ENCODE results near the gene CPNE4.
A peak's percentile ranks its signal among the peaks of the same experiment; 100 is the strongest.

Gene CPNE4

GRCh38 chr3:131803113-131803512 lies 231.7 kb downstream of the CPNE4 start:
- Histone ChIP-seq H3K4me1 (ENCODE audit: insufficient read depth, insufficient read length) (no peaks in the 10 kb centered on the region), H3K4me3 (ENCODE audit: insufficient read length, low read depth) (no peak overlapping the region), H3K27me3 (ENCODE audit: insufficient read depth, insufficient read length) (no peaks in the 10 kb centered on the region), H3K36me3 (ENCODE audit: insufficient read depth, insufficient read length, low read length) (no peaks in the 10 kb centered on the region), H3K9ac (ENCODE audit: insufficient read length, low read depth) (no peak overlapping the region), H3K9me3 (ENCODE audit: insufficient read depth, low read length) (no peaks in the 10 kb centered on the region)
- DNase-seq (ENCODE audit: low read depth, low spot score) = no peak
- TF ChIP-seq YY1 (IDR thresholded peaks at IDR 0.05; ENCODE audit: insufficient read depth, insufficient read length) (no peak), ZNF274 (IDR thresholded peaks at IDR 0.05; ENCODE audit: low read depth, low read length) (no peak), SUZ12 (IDR thresholded peaks at IDR 0.05; ENCODE audit: extremely low read depth, insufficient read depth, insufficient read length) (no peak)

- no peaks in the 10 kb centered on the region for H3K36me3 ChIP-seq (ENCODE audit: insufficient read depth, insufficient read length, low read length)
- no peak overlapping the region for H3K4me3 ChIP-seq (ENCODE audit: insufficient read length, low read depth)
- H3K9ac ChIP-seq (ENCODE audit: insufficient read length, low read depth) = no peak overlapping the region
- no peaks in the 10 kb centered on the region for H3K4me1 ChIP-seq (ENCODE audit: insufficient read depth, insufficient read length)
- H3K9me3 ChIP-seq (ENCODE audit: insufficient read depth, low read length) = no peaks in the 10 kb centered on the region
- no peaks in the 10 kb centered on the region for H3K27me3 ChIP-seq (ENCODE audit: insufficient read depth, insufficient read length)
- DNase-seq (ENCODE audit: low read depth, low spot score) = no peak
- TF ChIP-seq ZNF274 (IDR thresholded peaks at IDR 0.05; ENCODE audit: low read depth, low read length) (no peak), YY1 (IDR thresholded peaks at IDR 0.05; ENCODE audit: insufficient read depth, insufficient read length) (no peak), SUZ12 (IDR thresholded peaks at IDR 0.05; ENCODE audit: extremely low read depth, insufficient read depth, insufficient read length) (no peak)
These were observed 232.8 kb downstream of the CPNE4 start for GRCh38 chr3:131802029-131802428.

- no peaks in the 10 kb centered on the region for H3K4me1 ChIP-seq (ENCODE audit: insufficient read depth, insufficient read length)
- H3K9me3 ChIP-seq (ENCODE audit: insufficient read depth, low read length) = no peaks in the 10 kb centered on the region
- no peaks in the 10 kb centered on the region for H3K36me3 ChIP-seq (ENCODE audit: insufficient read depth, insufficient read length, low read length)
- TF ChIP-seq ZNF274 (IDR thresholded peaks at IDR 0.05; ENCODE audit: low read depth, low read length) = no peak
- TF ChIP-seq SUZ12 (IDR thresholded peaks at IDR 0.05; ENCODE audit: extremely low read depth, insufficient read depth, insufficient read length) = no peak
- TF ChIP-seq YY1 (IDR thresholded peaks at IDR 0.05; ENCODE audit: insufficient read depth, insufficient read length) = no peak
- no peak overlapping the region for H3K4me3 ChIP-seq (ENCODE audit: insufficient read length, low read depth)
- DNase-seq (ENCODE audit: low read depth, low spot score) = no peak
- no peak overlapping the region for H3K9ac ChIP-seq (ENCODE audit: insufficient read length, low read depth)
- H3K27me3 ChIP-seq (ENCODE audit: insufficient read depth, insufficient read length) = no peaks in the 10 kb centered on the region
These were observed 233.2 kb downstream of the CPNE4 start for GRCh38 chr3:131801566-131801965.

- no peak for DNase-seq (ENCODE audit: low read depth, low spot score)
- Histone ChIP-seq H3K27me3 (ENCODE audit: insufficient read depth, insufficient read length) (no peaks in the 10 kb centered on the region), H3K9ac (ENCODE audit: insufficient read length, low read depth) (no peak overlapping the region), H3K9me3 (ENCODE audit: insufficient read depth, low read length) (no peaks in the 10 kb centered on the region), H3K4me1 (ENCODE audit: insufficient read depth, insufficient read length) (no peaks in the 10 kb centered on the region), H3K4me3 (ENCODE audit: insufficient read length, low read depth) (no peak overlapping the region), H3K36me3 (ENCODE audit: insufficient read depth, insufficient read length, low read length) (no peaks in the 10 kb centered on the region)
- TF ChIP-seq SUZ12 (IDR thresholded peaks at IDR 0.05; ENCODE audit: extremely low read depth, insufficient read depth, insufficient read length) (no peak), ZNF274 (IDR thresholded peaks at IDR 0.05; ENCODE audit: low read depth, low read length) (no peak), YY1 (IDR thresholded peaks at IDR 0.05; ENCODE audit: insufficient read depth, insufficient read length) (no peak)
These were observed 237.0 kb downstream of the CPNE4 start for GRCh38 chr3:131797776-131798175.

GRCh38 chr3:131796558-131797198 lies 238.1 kb downstream of the CPNE4 start:
- H3K9ac ChIP-seq (ENCODE audit: insufficient read length, low read depth) = no peak overlapping the region
- H3K36me3 ChIP-seq (ENCODE audit: insufficient read depth, insufficient read length, low read length) = no peaks in the 10 kb centered on the region
- DNase-seq (ENCODE audit: low read depth, low spot score) = peak; percentile 59
- H3K4me3 ChIP-seq (ENCODE audit: insufficient read length, low read depth) = no peak overlapping the region
- H3K9me3 ChIP-seq (ENCODE audit: insufficient read depth, low read length) = no peaks in the 10 kb centered on the region
- H3K27me3 ChIP-seq (ENCODE audit: insufficient read depth, insufficient read length) = no peaks in the 10 kb centered on the region
- H3K4me1 ChIP-seq (ENCODE audit: insufficient read depth, insufficient read length) = no peaks in the 10 kb centered on the region
- TF ChIP-seq YY1 (IDR thresholded peaks at IDR 0.05; ENCODE audit: insufficient read depth, insufficient read length) (no peak), ZNF274 (IDR thresholded peaks at IDR 0.05; ENCODE audit: low read depth, low read length) (no peak), SUZ12 (IDR thresholded peaks at IDR 0.05; ENCODE audit: extremely low read depth, insufficient read depth, insufficient read length) (no peak)

GRCh38 chr3:131796111-131796510 lies 238.7 kb downstream of the CPNE4 start:
- no peaks in the 10 kb centered on the region for H3K27me3 ChIP-seq (ENCODE audit: insufficient read depth, insufficient read length)
- H3K4me3 ChIP-seq (ENCODE audit: insufficient read length, low read depth) = no peak overlapping the region
- DNase-seq (ENCODE audit: low read depth, low spot score) = no peak
- no peaks in the 10 kb centered on the region for H3K36me3 ChIP-seq (ENCODE audit: insufficient read depth, insufficient read length, low read length)
- TF ChIP-seq SUZ12 (IDR thresholded peaks at IDR 0.05; ENCODE audit: extremely low read depth, insufficient read depth, insufficient read length) = no peak
- TF ChIP-seq YY1 (IDR thresholded peaks at IDR 0.05; ENCODE audit: insufficient read depth, insufficient read length) = no peak
- no peak for TF ChIP-seq ZNF274 (IDR thresholded peaks at IDR 0.05; ENCODE audit: low read depth, low read length)
- no peaks in the 10 kb centered on the region for H3K9me3 ChIP-seq (ENCODE audit: insufficient read depth, low read length)
- no peak overlapping the region for H3K9ac ChIP-seq (ENCODE audit: insufficient read length, low read depth)
- H3K4me1 ChIP-seq (ENCODE audit: insufficient read depth, insufficient read length) = no peaks in the 10 kb centered on the region

GRCh38 chr3:131795390-131796090 lies 239.3 kb downstream of the CPNE4 start:
- H3K4me1 ChIP-seq (ENCODE audit: insufficient read depth, insufficient read length) = no peaks in the 10 kb centered on the region
- H3K9me3 ChIP-seq (ENCODE audit: insufficient read depth, low read length) = no peaks in the 10 kb centered on the region
- no peak for TF ChIP-seq ZNF274 (IDR thresholded peaks at IDR 0.05; ENCODE audit: low read depth, low read length)
- no peak for TF ChIP-seq YY1 (IDR thresholded peaks at IDR 0.05; ENCODE audit: insufficient read depth, insufficient read length)
- no peak for TF ChIP-seq SUZ12 (IDR thresholded peaks at IDR 0.05; ENCODE audit: extremely low read depth, insufficient read depth, insufficient read length)
- H3K4me3 ChIP-seq (ENCODE audit: insufficient read length, low read depth) = no peak overlapping the region
- DNase-seq (ENCODE audit: low read depth, low spot score) = no peak
- no peaks in the 10 kb centered on the region for H3K36me3 ChIP-seq (ENCODE audit: insufficient read depth, insufficient read length, low read length)
- H3K27me3 ChIP-seq (ENCODE audit: insufficient read depth, insufficient read length) = no peaks in the 10 kb centered on the region
- no peak overlapping the region for H3K9ac ChIP-seq (ENCODE audit: insufficient read length, low read depth)
